Heart left ventricle (tissue), 16 donors: ENCODE results near the gene PLEKHG4. TPM values are rescaled to one million over a fixed set of nuclear protein-coding genes. Genes with fewer than 3 reads are reported as not detected.

ENCODE experiments used
- ATAC-seq, 4 donors: fragments of 200-7000 bp; cut with Tn5 transposase; one replicate each; pipeline ENCODE4 v1.9.1; 2020 to 2022; ENCODE audit warnings: moderate library complexity in 4 of 4, mild to moderate bottlenecking in 3 of 4, moderate number of reproducible peaks in 1 of 4
- DNase-seq, 5 donors: peaks; one replicate each; pipeline ENCODE4 v3.0.0-alpha.2; 2020
- H3K27ac ChIP-seq, 12 donors: fragments of 200-600 bp; sonication (generic) in 4 of 12; one replicate each; pipeline versions ENCODE4 v1.5.0 to v1.8.0; 2016 to 2022; ENCODE audit warnings: mild to moderate bottlenecking in 2 of 12
- H3K27me3 ChIP-seq, 9 donors: fragments of 200-600 bp; sonication (generic) in 2 of 9; one replicate each; pipeline versions ENCODE4 v1.5.1 to v1.8.0; 2016 to 2022; ENCODE audit warnings: mild to moderate bottlenecking in 3 of 9
- H3K36me3 ChIP-seq, 9 donors: fragments of 200-600 bp; sonication (generic) in 2 of 9; one replicate each; pipeline versions ENCODE4 v1.5.0 to v1.8.0; 2018 to 2022; ENCODE audit warnings: mild to moderate bottlenecking in 2 of 9
- H3K4me1 ChIP-seq, 12 donors: fragments of 200-600 bp; sonication (generic) in 4 of 12; one replicate each; pipeline versions ENCODE4 v1.5.0 to v1.8.0; 2016 to 2022; ENCODE audit warnings: mild to moderate bottlenecking in 3 of 12
- H3K4me3 ChIP-seq, 12 donors: fragments of 200-600 bp; sonication (generic) in 4 of 12; one replicate each; pipeline versions ENCODE4 v1.5.0 to v1.8.0; 2017 to 2022; ENCODE audit warnings: mild to moderate bottlenecking in 9 of 12, moderate library complexity in 4 of 12
- H3K9me3 ChIP-seq, 12 donors: fragments of 200-600 bp; sonication (generic) in 4 of 12; one replicate each; pipeline versions ENCODE4 v1.5.0 to v1.8.0; 2016 to 2022; ENCODE audit warnings: mild to moderate bottlenecking in 1 of 12
- POLR2A ChIP-seq, 2 donors: fragments of 450-650 bp; IDR thresholded peaks; one replicate each; pipeline ENCODE4 v1.6.1; 2017; ENCODE audit warnings: antibody characterized with exemption in 2 of 2, mild to moderate bottlenecking in 2 of 2, moderate library complexity in 2 of 2
- WGBS, 4 donors: extraction: QIAGEN DNeasy Blood & Tissue Kit in 2 of 4; methylation state at CpG; one replicate each; pipeline versions ENCODE4 v1.1.5 to v1.1.7; 2013 to 2018; 5-methylcytosine and 5-hydroxymethylcytosine counted together
- intact Hi-C, 10 donors: fragments of 100-400 bp; cut with DNase I; formaldehyde crosslinking; loops; one replicate each; pipeline versions ENCODE4 v1.11.1 to v1.14.2; 2022
- long read RNA-seq, 3 donors: library from polyadenylated mRNA; unstranded; transcript quantifications; one replicate each; pipeline ENCODE4 v2.0.0, GENCODE V29; 2020 to 2021
- polyA plus RNA-seq, 2 donors: library from polyadenylated mRNA; stranded (reverse); fragments of 200-250 nt; gene quantifications; one replicate each; pipeline ENCODE4 v1.2.3, GENCODE V29; 2013
- total RNA-seq, 9 donors: library from RNA; depleted of rRNA in 2 of 9; stranded (reverse); fragments of >200 nt in 2 of 9; fragmentation: NEBNext Ultra II Directional in 3 of 9; extraction: Animal tissue kit (Norgen Biotek cat#: 25700) in 3 of 9; gene quantifications; one replicate each; pipeline versions ENCODE4 v1.1.0 to v1.2.4, GENCODE V29; 2016 to 2023
- TF ChIP-seq, protein P1 (sequence below), 12 donors: fragments of 200-600 bp; sonication (generic) in 4 of 12; IDR thresholded peaks; one replicate each; pipeline versions ENCODE4 v1.5.0 to v1.8.0; 2018 to 2022; ENCODE audit warnings: antibody characterized with exemption in 12 of 12, mild to moderate bottlenecking in 5 of 12
- donor health status: ischemic (EF 13 %, LVEDD 7.1; RV severe dilation, severe dysfunction).
- donor health status: healthy with polysubstance abuse.
- donor health status: DM: no; HTN: yes; CAD: no.
- donor health status: DM: no; HTN: no; CAD: no.
- donor health status: ischemic (EF 25% LVEDD 6.9; RV normal size, moderate dysfunction).
- donor health status: ischemic (EF 25% LVEDD 5.7; RV mildly dilated, moderate dysfunction).
- donor health status: healthy.
- donor health status: DM: yes; HTN: yes; CAD: no.
- donor health status: ischemic (EF 35%, LVEDD 5.7; RV mildly dilated, moderate dysfunction).
- donor health status: nonischemic (EF 11% LVEDD 7.7; RV severe dilation, severe dysfunction).
- donor health status: DM: yes; HTN: yes; CAD: no.
- donor health status: PGD.
- donor health status: ischemic (EF 29% LVEDD 5.4; RV normal size, mild dysfunction).
- donor health status: nonischemic (EF 23%, LVEDD 6.1; RV moderate dilation, normal function).

Gene PLEKHG4, protein sequence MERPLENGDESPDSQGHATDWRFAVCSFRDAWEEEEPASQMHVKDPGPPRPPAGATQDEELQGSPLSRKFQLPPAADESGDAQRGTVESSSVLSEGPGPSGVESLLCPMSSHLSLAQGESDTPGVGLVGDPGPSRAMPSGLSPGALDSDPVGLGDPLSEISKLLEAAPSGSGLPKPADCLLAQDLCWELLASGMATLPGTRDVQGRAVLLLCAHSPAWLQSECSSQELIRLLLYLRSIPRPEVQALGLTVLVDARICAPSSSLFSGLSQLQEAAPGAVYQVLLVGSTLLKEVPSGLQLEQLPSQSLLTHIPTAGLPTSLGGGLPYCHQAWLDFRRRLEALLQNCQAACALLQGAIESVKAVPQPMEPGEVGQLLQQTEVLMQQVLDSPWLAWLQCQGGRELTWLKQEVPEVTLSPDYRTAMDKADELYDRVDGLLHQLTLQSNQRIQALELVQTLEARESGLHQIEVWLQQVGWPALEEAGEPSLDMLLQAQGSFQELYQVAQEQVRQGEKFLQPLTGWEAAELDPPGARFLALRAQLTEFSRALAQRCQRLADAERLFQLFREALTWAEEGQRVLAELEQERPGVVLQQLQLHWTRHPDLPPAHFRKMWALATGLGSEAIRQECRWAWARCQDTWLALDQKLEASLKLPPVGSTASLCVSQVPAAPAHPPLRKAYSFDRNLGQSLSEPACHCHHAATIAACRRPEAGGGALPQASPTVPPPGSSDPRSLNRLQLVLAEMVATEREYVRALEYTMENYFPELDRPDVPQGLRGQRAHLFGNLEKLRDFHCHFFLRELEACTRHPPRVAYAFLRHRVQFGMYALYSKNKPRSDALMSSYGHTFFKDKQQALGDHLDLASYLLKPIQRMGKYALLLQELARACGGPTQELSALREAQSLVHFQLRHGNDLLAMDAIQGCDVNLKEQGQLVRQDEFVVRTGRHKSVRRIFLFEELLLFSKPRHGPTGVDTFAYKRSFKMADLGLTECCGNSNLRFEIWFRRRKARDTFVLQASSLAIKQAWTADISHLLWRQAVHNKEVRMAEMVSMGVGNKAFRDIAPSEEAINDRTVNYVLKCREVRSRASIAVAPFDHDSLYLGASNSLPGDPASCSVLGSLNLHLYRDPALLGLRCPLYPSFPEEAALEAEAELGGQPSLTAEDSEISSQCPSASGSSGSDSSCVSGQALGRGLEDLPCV
- 1 to 10 TPM in 4 of 9 donors, under 1 TPM in 5; 0.44 to 4.0 (median 0.94) TPM for total RNA-seq
- polyA plus RNA-seq: 1 to 10 TPM; 1.2 to 1.4 TPM
- long read RNA-seq, donor 1: 0 reads
- long read RNA-seq, donor 2: 0 reads
- long read RNA-seq, donor 3, partial matches to known transcripts: 0 of 1 reads
- long read RNA-seq, donor 3, other reads (novel, unspliced or antisense): 1 of 1 reads

DNA sequence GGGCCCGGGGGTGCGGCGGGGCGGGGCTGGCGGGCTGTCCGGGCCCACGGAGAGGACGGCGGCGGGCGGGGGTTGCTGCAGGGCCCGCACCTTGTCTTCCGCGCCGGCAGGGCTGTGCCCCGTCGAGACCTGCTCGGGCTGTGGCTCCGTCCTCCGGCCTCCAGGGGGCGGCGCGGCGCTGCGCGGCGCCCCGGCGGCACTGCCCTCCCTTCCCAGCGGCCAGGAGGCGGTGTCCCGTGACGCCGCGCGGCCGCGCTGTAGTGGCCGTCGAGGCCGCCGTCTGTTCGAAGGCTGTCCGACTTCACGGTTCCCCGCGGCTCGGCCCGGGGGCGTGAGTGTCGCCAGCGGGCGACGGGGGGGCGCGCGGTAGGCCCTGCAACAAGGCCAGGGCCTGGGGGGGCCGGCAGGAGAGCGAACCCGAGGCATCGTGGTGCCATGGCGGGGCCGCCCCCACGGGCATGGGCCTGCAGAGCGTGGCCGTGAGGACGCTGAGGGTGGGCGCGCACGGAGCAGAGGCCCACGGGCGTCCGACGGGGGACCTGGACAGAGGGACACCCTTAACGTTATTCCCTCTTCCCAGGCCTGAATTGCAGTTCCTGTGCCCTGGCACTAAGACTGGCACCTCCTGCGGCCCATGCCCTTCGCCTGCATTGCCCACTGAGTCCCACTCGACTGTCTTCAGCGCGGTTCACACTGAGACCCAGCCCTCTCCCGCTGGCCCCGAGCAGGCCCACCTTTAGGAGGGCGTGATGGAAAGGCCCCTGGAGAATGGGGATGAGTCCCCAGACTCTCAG is at the start of gene PLEKHG4:
Gene PLEKHG4, plus strand, starts transcription at position 237 of the 794 bp plus-strand sequence. Its CDS starts 513 bp downstream, at position 750.
- Histone ChIP-seq H3K36me3 (peaks cover 0 to 2% (median 0%) of the 10 kb centered on the region in 9 donors), H3K27me3 (peaks cover 0 to 3% (median 0%) of the 10 kb centered on the region in 9 donors), H3K4me3 (peak within 1 kb of the TSS; percentile 3 to 69 (median 55)), H3K27ac (peak within 1 kb of the TSS in 3 of 12 donors; percentile 24 to 60 (median 48)), H3K4me1 (peaks cover 0 to 26% (median 7%) of the 10 kb centered on the region in 12 donors), H3K9me3 (no peaks in the 10 kb centered on the region)
- WGBS, 4 donors: 26 to 38% (median 32%) methylated on average over 34 to 83 of the region's 83 CpGs
- ATAC-seq (peak; percentile 38 to 90 (median 82)), DNase-seq (peak; percentile 62 to 89 (median 72))
- TF ChIP-seq, protein P1, sequence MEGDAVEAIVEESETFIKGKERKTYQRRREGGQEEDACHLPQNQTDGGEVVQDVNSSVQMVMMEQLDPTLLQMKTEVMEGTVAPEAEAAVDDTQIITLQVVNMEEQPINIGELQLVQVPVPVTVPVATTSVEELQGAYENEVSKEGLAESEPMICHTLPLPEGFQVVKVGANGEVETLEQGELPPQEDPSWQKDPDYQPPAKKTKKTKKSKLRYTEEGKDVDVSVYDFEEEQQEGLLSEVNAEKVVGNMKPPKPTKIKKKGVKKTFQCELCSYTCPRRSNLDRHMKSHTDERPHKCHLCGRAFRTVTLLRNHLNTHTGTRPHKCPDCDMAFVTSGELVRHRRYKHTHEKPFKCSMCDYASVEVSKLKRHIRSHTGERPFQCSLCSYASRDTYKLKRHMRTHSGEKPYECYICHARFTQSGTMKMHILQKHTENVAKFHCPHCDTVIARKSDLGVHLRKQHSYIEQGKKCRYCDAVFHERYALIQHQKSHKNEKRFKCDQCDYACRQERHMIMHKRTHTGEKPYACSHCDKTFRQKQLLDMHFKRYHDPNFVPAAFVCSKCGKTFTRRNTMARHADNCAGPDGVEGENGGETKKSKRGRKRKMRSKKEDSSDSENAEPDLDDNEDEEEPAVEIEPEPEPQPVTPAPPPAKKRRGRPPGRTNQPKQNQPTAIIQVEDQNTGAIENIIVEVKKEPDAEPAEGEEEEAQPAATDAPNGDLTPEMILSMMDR (IDR thresholded peaks at IDR 0.05): peak; percentile 24 to 81 (median 64)
- TF ChIP-seq POLR2A (IDR thresholded peaks at IDR 0.05): no peak
- intact Hi-C loops: loop anchor here in 4 of 10 donors (5.0 to 10.0 kb wide), 2 partner anchors 115 to 118 kb away; partner anchors contain the start of gene TPPP3 (in 3 of the 4)

DNA sequence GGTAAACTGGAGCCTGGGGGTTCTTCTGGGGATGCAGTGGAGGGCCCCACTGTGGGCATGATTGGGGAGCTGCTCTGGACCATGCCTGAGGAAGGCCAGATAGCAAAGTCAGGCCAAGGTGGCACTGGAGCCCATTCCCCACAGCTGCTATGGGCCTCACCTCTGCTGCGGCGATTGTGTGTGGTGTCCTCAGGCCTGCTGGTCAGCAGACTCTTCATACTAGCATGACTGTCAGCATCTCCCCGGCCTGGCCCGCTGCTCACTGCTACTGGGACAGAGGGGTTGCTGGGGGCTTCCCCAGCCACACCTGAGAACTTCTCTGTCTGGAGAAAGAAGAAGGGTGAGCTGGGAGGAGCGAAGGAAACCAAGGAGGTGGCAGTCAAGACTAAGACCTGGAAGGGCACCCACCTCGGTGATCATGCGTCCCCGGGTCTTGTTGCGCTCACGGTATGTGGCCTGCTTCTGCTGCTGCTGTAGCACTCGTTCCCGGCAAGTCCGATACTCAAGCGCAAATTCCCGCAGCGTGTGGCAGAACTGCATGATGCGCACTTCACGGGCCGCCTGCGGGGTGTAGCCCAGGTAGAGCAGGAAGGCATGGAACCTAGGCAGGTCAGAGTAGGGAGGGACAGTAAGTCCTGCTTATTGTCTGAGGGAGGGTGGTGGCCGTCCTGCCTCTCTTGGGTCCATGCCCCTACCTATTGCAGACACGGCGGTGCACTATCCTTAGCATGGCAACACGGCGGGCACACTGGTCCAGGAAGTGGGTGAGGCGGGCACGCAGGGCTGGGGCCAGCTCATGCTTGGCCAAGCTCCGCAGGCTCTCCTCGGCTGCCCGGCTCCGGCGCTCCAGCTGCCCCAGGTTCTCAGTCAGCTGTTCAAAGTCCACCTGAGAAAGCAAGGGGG is 49.2 kb upstream of the PLEKHG4 start:
- H3K27me3 ChIP-seq: no peaks in the 10 kb centered on the region
- no peak overlapping the region for H3K27ac ChIP-seq
- TF ChIP-seq, protein P1 (IDR thresholded peaks at IDR 0.05): no peak
- TF ChIP-seq POLR2A (IDR thresholded peaks at IDR 0.05): no peak
- ATAC-seq (no peak), DNase-seq (peak in 3 of 5 donors; percentile 24 to 50 (median 27))
- peaks cover 0 to 73% (median 69%) of the 10 kb centered on the region in 9 donors for H3K36me3 ChIP-seq
- intact Hi-C loops: loop anchor here in 5 of 10 donors (5.0 to 10.0 kb wide), 2 partner anchors 38 to 795 kb away; partner anchors contain the start of genes E2F4 (in 4 of the 5), EXOC3L1 (in 4 of the 5), DDX28 (in 1 of the 5) and DUS2 (in 1 of the 5)
- no peaks in the 10 kb centered on the region for H3K9me3 ChIP-seq
- H3K4me3 ChIP-seq: no peak overlapping the region
- peaks cover 2 to 22% (median 16%) of the 10 kb centered on the region in 12 donors for H3K4me1 ChIP-seq
- WGBS, 4 donors: 90 to 94% (median 92%) methylated on average over 22 to 32 of the region's 32 CpGs
